ENCODE results near the gene ABHD16B.
"Not testable (repeated sequence)": the region's sequence is repeated elsewhere in the genome, so short reads cannot be mapped to it uniquely, and the experiment has no call there.

The ABHD16B gene

GRCh38 chr20:63861981-63862901 lies 943 bp downstream of the ABHD16B start:
- no peak for TF ChIP-seq Cebpa-rat (IDR thresholded peaks at IDR 0.05)
- Histone ChIP-seq H3K27ac (no peak overlapping the region), H3K9me3 (no peaks in the 10 kb centered on the region), H3K4me3 (no peak overlapping the region), H3K4me1 (peaks cover 69% of the 10 kb centered on the region), H4K20me1 (peaks cover 19% of the 10 kb centered on the region), H3K4me2 (no peak overlapping the region), H3K27me3 (no peaks in the 10 kb centered on the region), H3K36me3 (peaks cover 25% of the 10 kb centered on the region), H3K9ac (no peak overlapping the region)

- Histone ChIP-seq H3K9ac (peak overlapping the region; percentile 93), H3K4me3 (peak overlapping the region; percentile 92)
- no peak for TF ChIP-seq Cebpa-rat (IDR thresholded peaks at IDR 0.05)
Measured at GRCh38 chr20:63863021-63863797, 1.9 kb downstream of the ABHD16B start.

GRCh38 chr20:63863798-63864544 lies 2.7 kb downstream of the ABHD16B start:
- Histone ChIP-seq H3K4me1 (peaks cover 64% of the 10 kb centered on the region), H3K27ac (peak overlapping the region; percentile 94)
- TF ChIP-seq Cebpa-rat (IDR thresholded peaks at IDR 0.05): no peak

More at GRCh38 chr20:63863021-63863797, 1.9 kb downstream of the ABHD16B start:
- H3K4me1 ChIP-seq: peaks cover 69% of the 10 kb centered on the region
- no peaks in the 10 kb centered on the region for H3K9me3 ChIP-seq
- H3K27me3 ChIP-seq: no peaks in the 10 kb centered on the region
- H3K27ac ChIP-seq: peak overlapping the region; percentile 94
- H4K20me1 ChIP-seq: peaks cover 29% of the 10 kb centered on the region
- peak overlapping the region; percentile 85 for H3K4me2 ChIP-seq
- peaks cover 32% of the 10 kb centered on the region for H3K36me3 ChIP-seq

GRCh38 chr20:63864545-63864977 lies 3.3 kb downstream of the ABHD16B start:
- peaks cover 42% of the 10 kb centered on the region for H4K20me1 ChIP-seq
- H3K36me3 ChIP-seq: peaks cover 46% of the 10 kb centered on the region
- H3K4me1 ChIP-seq: peaks cover 58% of the 10 kb centered on the region
- H3K27ac ChIP-seq: peak overlapping the region; percentile 94
- H3K4me3 ChIP-seq: peak overlapping the region; percentile 92
- TF ChIP-seq Cebpa-rat (IDR thresholded peaks at IDR 0.05): no peak
- peak overlapping the region; percentile 93 for H3K9ac ChIP-seq
- peak overlapping the region; percentile 85 for H3K4me2 ChIP-seq
- H3K27me3 ChIP-seq: no peaks in the 10 kb centered on the region
- H3K9me3 ChIP-seq: no peaks in the 10 kb centered on the region

More at GRCh38 chr20:63863798-63864544, 2.7 kb downstream of the ABHD16B start:
- H3K4me3 ChIP-seq: peak overlapping the region; percentile 92
- no peaks in the 10 kb centered on the region for H3K27me3 ChIP-seq
- H3K36me3 ChIP-seq: peaks cover 40% of the 10 kb centered on the region
- H3K9ac ChIP-seq: peak overlapping the region; percentile 93
- H3K9me3 ChIP-seq: no peaks in the 10 kb centered on the region
- H4K20me1 ChIP-seq: peaks cover 37% of the 10 kb centered on the region
- peak overlapping the region; percentile 85 for H3K4me2 ChIP-seq

GRCh38 chr20:63864978-63865640 lies 3.8 kb downstream of the ABHD16B start, which contains the start of gene TPD52L2:
Gene TPD52L2 (plus strand): TSS chr20:63865270. CDS start chr20:63865366, 96 bp downstream.
- H3K4me3 ChIP-seq: peak within 1 kb of the TSS; percentile 92
- H3K4me2 ChIP-seq: peak within 1 kb of the TSS; percentile 85
- H3K27ac ChIP-seq: peak within 1 kb of the TSS; percentile 94
- peaks cover 51% of the 10 kb centered on the region for H3K36me3 ChIP-seq
- no peaks in the 10 kb centered on the region for H3K27me3 ChIP-seq
- peak; percentile 97 for TF ChIP-seq Cebpa-rat (IDR thresholded peaks at IDR 0.05)
- no peaks in the 10 kb centered on the region for H3K9me3 ChIP-seq
- peak within 1 kb of the TSS; percentile 93 for H3K9ac ChIP-seq
- H3K4me1 ChIP-seq: peaks cover 52% of the 10 kb centered on the region
- H4K20me1 ChIP-seq: peaks cover 47% of the 10 kb centered on the region

- not testable (repeated sequence) for H3K9me3 ChIP-seq, H3K27ac ChIP-seq, H3K27me3 ChIP-seq, H3K9ac ChIP-seq, H3K4me3 ChIP-seq
- Histone ChIP-seq H3K4me2 (peak overlapping the region; percentile 85), H3K4me1 (peaks cover 44% of the 10 kb centered on the region), H4K20me1 (peaks cover 47% of the 10 kb centered on the region), H3K36me3 (peaks cover 57% of the 10 kb centered on the region)
Measured at GRCh38 chr20:63867042-63867441, 5.7 kb downstream of the ABHD16B start.

GRCh38 chr20:63868264-63868663 lies 7.0 kb downstream of the ABHD16B start:
- no peak overlapping the region for H3K9ac ChIP-seq
- H3K4me2 ChIP-seq: no peak overlapping the region; the same call in 1 of the 2 replicates
- H3K27me3 ChIP-seq: no peaks in the 10 kb centered on the region
- H3K9me3 ChIP-seq: no peaks in the 10 kb centered on the region
- peaks cover 62% of the 10 kb centered on the region for H3K36me3 ChIP-seq
- H3K4me3 ChIP-seq: no peak overlapping the region
- no peak for TF ChIP-seq Cebpa-rat (IDR thresholded peaks at IDR 0.05)
- H4K20me1 ChIP-seq: peaks cover 47% of the 10 kb centered on the region
- H3K4me1 ChIP-seq: peaks cover 53% of the 10 kb centered on the region
- no peak overlapping the region for H3K27ac ChIP-seq

- H3K27ac ChIP-seq: peak overlapping the region; percentile 66
- peak overlapping the region; percentile 29; the same call in 1 of the 2 replicates for H3K4me3 ChIP-seq
Measured at GRCh38 chr20:63873477-63873971, 12.2 kb downstream of the ABHD16B start.

More at GRCh38 chr20:63873477-63873971, 12.2 kb downstream of the ABHD16B start:
- Histone ChIP-seq H4K20me1 (peaks cover 27% of the 10 kb centered on the region), H3K9me3 (peaks cover 5% of the 10 kb centered on the region; the same call in 1 of the 2 replicates), H3K4me2 (peak overlapping the region; percentile 92), H3K27me3 (no peaks in the 10 kb centered on the region), H3K9ac (0 out of 2 replicates have a peak overlapping the region, but pooled peaks have one; percentile 26), H3K4me1 (peaks cover 66% of the 10 kb centered on the region), H3K36me3 (peaks cover 71% of the 10 kb centered on the region)
- no peak for TF ChIP-seq Cebpa-rat (IDR thresholded peaks at IDR 0.05)

Data from BLaER1 (cell line).